ENCODE measurements around the gene FRYL. TPM values are rescaled to one million over a fixed set of nuclear protein-coding genes. Genes with fewer than 3 reads are reported as not detected.

The FRYL gene
- total and polyA plus RNA-seq, 4 experiments from 2014 or later = 17.1 to 134 (median 83.7) TPM

GRCh38 chr4:48490680-48491513 lies 289.2 kb downstream of the FRYL start:
- peaks cover 22% of the 10 kb centered on the region for H3K27me3 ChIP-seq (ENCODE audit: insufficient read depth, low read length)
- Mint-ChIP-seq H3K9me3 (no peaks in the 10 kb centered on the region), H3K36me3 (no peaks in the 10 kb centered on the region), H3K4me3 (peak overlapping the region in 4 of 8 donors; percentile 17 to 43 (median 21)), H3K27ac (no peak overlapping the region), H3K27me3 (peaks cover 25 to 31% of the 10 kb centered on the region in 2 donors), H3K4me1 (peaks cover 2 to 5% (median 3%) of the 10 kb centered on the region in 4 donors)
- ChIA-PET CTCF (ENCODE audit: partially characterized antibody) (no interaction called here), POLR2A (ENCODE audit: partially characterized antibody) (no interaction called here)
- H3K4me1 ChIP-seq (ENCODE audit: insufficient read depth, low read length) = peaks cover 6% of the 10 kb centered on the region
- no peak overlapping the region for H3K4me3 ChIP-seq (ENCODE audit: low read length in 2 of 2)
- no peak overlapping the region for H3K27ac ChIP-seq (ENCODE audit: low read depth, low read length)
- no peaks in the 10 kb centered on the region for H3K9me3 ChIP-seq (ENCODE audit: control insufficient read depth in 1 of 2, low read length in 2 of 2)
- intact Hi-C loops (cut with micrococcal nuclease) = no loop called here
- no peaks in the 10 kb centered on the region for H3K36me3 ChIP-seq (ENCODE audit: insufficient read depth, low read length)
- peak in 1 of 5 donors; percentile 27 for DNase-seq

- H3K36me3 ChIP-seq (ENCODE audit: insufficient read depth, low read length) = no peaks in the 10 kb centered on the region
- intact Hi-C loops (cut with micrococcal nuclease) = no loop called here
- no peak within 1 kb of the TSS for H3K27ac ChIP-seq (ENCODE audit: low read depth, low read length)
- no peak within 1 kb of the TSS for H3K4me3 ChIP-seq (ENCODE audit: low read length in 2 of 2)
- Mint-ChIP-seq H3K27ac (no peak within 1 kb of the TSS), H3K27me3 (peaks cover 30 to 31% of the 10 kb centered on the region in 2 donors), H3K4me1 (peaks cover 2 to 5% (median 3%) of the 10 kb centered on the region in 4 donors), H3K9me3 (no peaks in the 10 kb centered on the region), H3K4me3 (peak within 1 kb of the TSS; percentile 6 to 75 (median 58)), H3K36me3 (no peaks in the 10 kb centered on the region)
- peaks cover 23% of the 10 kb centered on the region for H3K27me3 ChIP-seq (ENCODE audit: insufficient read depth, low read length)
- no peak for DNase-seq
- ChIA-PET POLR2A (ENCODE audit: partially characterized antibody) (interaction anchor here (0.8 kb wide), 1 partner anchor 15 kb away, joined by 3 read pairs; no protein-coding TSS in a partner anchor), CTCF (ENCODE audit: partially characterized antibody) (no interaction called here)
- H3K9me3 ChIP-seq (ENCODE audit: control insufficient read depth in 1 of 2, low read length in 2 of 2) = no peaks in the 10 kb centered on the region
- peaks cover 6% of the 10 kb centered on the region for H3K4me1 ChIP-seq (ENCODE audit: insufficient read depth, low read length)
Measured at GRCh38 chr4:48490012-48490679, 289.9 kb downstream of the FRYL start, which contains the start of gene ZAR1. ZAR1 (plus strand) TSS chr4:48490252; CDS start chr4:48490292, 40 bp downstream.

GRCh38 chr4:48489683-48490011 lies 290.4 kb downstream of the FRYL start:
- Histone ChIP-seq H3K36me3 (ENCODE audit: insufficient read depth, low read length) (no peaks in the 10 kb centered on the region), H3K27ac (ENCODE audit: low read depth, low read length) (no peak overlapping the region), H3K4me3 (ENCODE audit: low read length in 2 of 2) (no peak overlapping the region), H3K9me3 (ENCODE audit: control insufficient read depth in 1 of 2, low read length in 2 of 2) (no peaks in the 10 kb centered on the region), H3K27me3 (ENCODE audit: insufficient read depth, low read length) (peaks cover 28% of the 10 kb centered on the region), H3K4me1 (ENCODE audit: insufficient read depth, low read length) (peaks cover 9% of the 10 kb centered on the region)
- intact Hi-C loops (cut with micrococcal nuclease) = no loop called here
- POLR2A ChIA-PET (ENCODE audit: partially characterized antibody) = interaction anchor here (0.8 kb wide), 1 partner anchor 16 kb away, joined by 3 read pairs; no protein-coding TSS in a partner anchor
- CTCF ChIA-PET (ENCODE audit: partially characterized antibody) = no interaction called here
- H3K4me1 Mint-ChIP-seq = peaks cover 5 to 9% (median 5%) of the 10 kb centered on the region in 4 donors
- H3K4me3 Mint-ChIP-seq = peak overlapping the region in 7 of 8 donors; percentile 6 to 75 (median 61)
- no peak overlapping the region for H3K27ac Mint-ChIP-seq
- H3K36me3 Mint-ChIP-seq = no peaks in the 10 kb centered on the region
- DNase-seq = no peak
- H3K9me3 Mint-ChIP-seq = no peaks in the 10 kb centered on the region
- H3K27me3 Mint-ChIP-seq = peaks cover 35% of the 10 kb centered on the region in 2 donors

- ChIA-PET POLR2A (ENCODE audit: partially characterized antibody) (no interaction called here), CTCF (ENCODE audit: partially characterized antibody) (no interaction called here)
- no peaks in the 10 kb centered on the region for H3K9me3 ChIP-seq (ENCODE audit: control insufficient read depth in 1 of 2, low read length in 2 of 2)
- no peak overlapping the region for H3K27ac ChIP-seq (ENCODE audit: low read depth, low read length)
- H3K9me3 Mint-ChIP-seq = peaks cover 0 to 6% (median 0%) of the 10 kb centered on the region in 8 donors
- no peak overlapping the region for H3K4me3 ChIP-seq (ENCODE audit: low read length in 2 of 2)
- H3K27me3 Mint-ChIP-seq = peaks cover 55 to 56% of the 10 kb centered on the region in 2 donors
- peak overlapping the region in 7 of 8 donors; percentile 66 to 89 (median 77) for H3K4me3 Mint-ChIP-seq
- intact Hi-C loops (cut with micrococcal nuclease) = loop anchor here (5.0 kb wide), 1 partner anchor 142 kb away; the partner anchor contains the start of gene SLAIN2
- H3K27me3 ChIP-seq (ENCODE audit: insufficient read depth, low read length) = peaks cover 30% of the 10 kb centered on the region
- H3K27ac Mint-ChIP-seq = peak overlapping the region in 1 of 7 donors; percentile 40
- peaks cover 12 to 17% (median 13%) of the 10 kb centered on the region in 4 donors for H3K4me1 Mint-ChIP-seq
- DNase-seq = no peak
- H3K36me3 Mint-ChIP-seq = no peaks in the 10 kb centered on the region
- no peaks in the 10 kb centered on the region for H3K36me3 ChIP-seq (ENCODE audit: insufficient read depth, low read length)
- peaks cover 13% of the 10 kb centered on the region for H3K4me1 ChIP-seq (ENCODE audit: insufficient read depth, low read length)
Measured at GRCh38 chr4:48484494-48485168, 295.4 kb downstream of the FRYL start.

GRCh38 chr4:48483777-48484493 lies 296.1 kb downstream of the FRYL start:
- POLR2A ChIA-PET (ENCODE audit: partially characterized antibody) = no interaction called here
- H3K4me1 ChIP-seq (ENCODE audit: insufficient read depth, low read length) = peaks cover 11% of the 10 kb centered on the region
- Mint-ChIP-seq H3K9me3 (peaks cover 0 to 6% (median 0%) of the 10 kb centered on the region in 8 donors), H3K4me1 (peaks cover 12 to 13% (median 13%) of the 10 kb centered on the region in 4 donors), H3K36me3 (no peaks in the 10 kb centered on the region), H3K4me3 (peak overlapping the region; percentile 66 to 89 (median 76)), H3K27ac (peak overlapping the region in 1 of 7 donors; percentile 40), H3K27me3 (peaks cover 52% of the 10 kb centered on the region in 2 donors)
- peak overlapping the region in 1 of 2 donors; percentile 28 for H3K4me3 ChIP-seq (ENCODE audit: low read length in 2 of 2)
- CTCF ChIA-PET (ENCODE audit: partially characterized antibody) = no interaction called here
- DNase-seq = peak in 1 of 5 donors; percentile 9
- no peaks in the 10 kb centered on the region for H3K36me3 ChIP-seq (ENCODE audit: insufficient read depth, low read length)
- no peaks in the 10 kb centered on the region for H3K9me3 ChIP-seq (ENCODE audit: control insufficient read depth in 1 of 2, low read length in 2 of 2)
- intact Hi-C loops (cut with micrococcal nuclease) = loop anchor here (5.0 kb wide), 1 partner anchor 142 kb away; the partner anchor contains the start of gene SLAIN2
- peaks cover 26% of the 10 kb centered on the region for H3K27me3 ChIP-seq (ENCODE audit: insufficient read depth, low read length)
- H3K27ac ChIP-seq (ENCODE audit: low read depth, low read length) = no peak overlapping the region

- Histone ChIP-seq H3K36me3 (ENCODE audit: insufficient read depth, low read length) (no peaks in the 10 kb centered on the region), H3K27ac (ENCODE audit: low read depth, low read length) (no peak within 1 kb of the TSS), H3K27me3 (ENCODE audit: insufficient read depth, low read length) (peaks cover 26% of the 10 kb centered on the region), H3K9me3 (ENCODE audit: control insufficient read depth in 1 of 2, low read length in 2 of 2) (no peaks in the 10 kb centered on the region), H3K4me1 (ENCODE audit: insufficient read depth, low read length) (peaks cover 11% of the 10 kb centered on the region), H3K4me3 (ENCODE audit: low read length in 2 of 2) (peak within 1 kb of the TSS in 1 of 2 donors; percentile 28)
- H3K9me3 Mint-ChIP-seq = peaks cover 0 to 6% (median 0%) of the 10 kb centered on the region in 8 donors
- peaks cover 45 to 47% of the 10 kb centered on the region in 2 donors for H3K27me3 Mint-ChIP-seq
- intact Hi-C loops (cut with micrococcal nuclease) = loop anchor here (5.0 kb wide), 1 partner anchor 141 kb away; the partner anchor contains the start of gene SLAIN2
- no peaks in the 10 kb centered on the region for H3K36me3 Mint-ChIP-seq
- H3K27ac Mint-ChIP-seq = no peak within 1 kb of the TSS
- CTCF ChIA-PET (ENCODE audit: partially characterized antibody) = no interaction called here
- peak within 1 kb of the TSS; percentile 66 to 89 (median 76) for H3K4me3 Mint-ChIP-seq
- no peak for DNase-seq
- POLR2A ChIA-PET (ENCODE audit: partially characterized antibody) = no interaction called here
- H3K4me1 Mint-ChIP-seq = peaks cover 12 to 13% (median 13%) of the 10 kb centered on the region in 4 donors
Measured at GRCh38 chr4:48483006-48483776, 296.9 kb downstream of the FRYL start, which contains the start of gene SLC10A4. SLC10A4 (plus strand) TSS chr4:48483343; CDS start chr4:48483562, 219 bp downstream.

Measured in CD4-positive, alpha-beta memory T cell (primary cell).